D721Med (cell line): ENCODE data around the gene FOXE3.

Experiments used
- DNase-seq: peaks from one replicate; pipeline ENCODE4 v3.0.0; 2011; ENCODE audit warnings: low spot score; ENCODE audit not compliant: insufficient read length
- FAIRE-seq: peaks from 2 replicates; lab custom pipeline; 2011; peaks lifted over from hg19 to GRCh38; lab: Jason Lieb, UNC
- CTCF ChIP-seq: IDR thresholded peaks from 2 replicates; pipeline ENCODE4 v1.5.1; 2012; ENCODE audit warnings: mild to moderate bottlenecking, control low read depth; ENCODE audit not compliant: insufficient read depth; ENCODE audit errors: missing control alignments

Gene FOXE3

DNA sequence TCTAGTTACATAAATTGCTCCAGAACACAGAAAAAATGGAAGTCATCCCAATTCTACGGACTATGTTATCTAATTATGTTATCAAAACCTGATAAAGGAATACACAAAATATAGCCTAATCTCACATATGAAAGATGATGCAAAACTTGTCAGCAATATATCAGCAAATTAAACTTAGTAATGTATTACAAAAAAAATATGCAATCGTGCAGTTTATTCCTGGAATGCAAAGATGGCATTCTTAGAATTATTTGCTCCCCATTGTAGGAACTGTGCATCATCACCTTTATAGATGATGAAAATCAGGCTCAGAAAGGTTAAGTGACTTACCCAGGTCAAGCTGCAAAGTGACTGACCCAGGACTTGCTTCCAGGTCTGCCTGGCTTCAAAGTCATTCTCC, 7.8 kb downstream of the FOXE3 start:
- FAIRE-seq: no peak
- TF ChIP-seq CTCF: no peak

DNA sequence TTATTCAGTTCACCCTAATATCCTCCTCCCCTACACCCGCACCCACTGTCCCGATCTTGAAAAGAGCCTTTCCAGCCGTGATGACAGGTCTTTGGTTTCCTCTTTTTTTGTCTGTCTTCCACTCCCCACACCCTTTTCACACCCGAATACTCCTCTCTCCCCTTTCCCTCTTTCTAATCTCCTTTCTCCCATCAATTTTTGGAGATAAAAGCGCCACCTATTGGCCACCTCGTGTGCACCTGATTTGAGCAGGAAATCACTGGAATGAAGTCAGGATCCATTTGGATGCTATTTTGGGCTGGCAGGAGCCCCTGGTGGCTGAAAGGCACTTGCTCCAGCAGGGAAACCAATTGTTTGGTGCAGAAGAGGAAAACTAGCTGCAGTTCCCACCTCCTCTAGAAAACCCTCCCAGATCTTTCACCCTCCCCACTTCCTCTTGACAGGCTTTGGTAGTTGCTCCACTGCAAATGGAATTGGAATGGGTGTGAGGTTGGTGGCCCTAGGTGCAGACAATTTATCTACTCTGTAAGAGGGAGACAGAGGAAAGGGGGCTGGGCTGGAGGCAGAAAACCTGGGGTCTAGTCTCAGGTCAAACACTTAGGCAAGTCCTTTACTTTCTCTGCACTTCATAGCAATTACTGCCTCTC, 8.4 kb downstream of the FOXE3 start:
- FAIRE-seq (no peak), DNase-seq (no peak)
- TF ChIP-seq CTCF: peak; percentile 73

More for the DNA sequence above, 7.8 kb downstream of the FOXE3 start:
- DNase-seq: no peak

DNA sequence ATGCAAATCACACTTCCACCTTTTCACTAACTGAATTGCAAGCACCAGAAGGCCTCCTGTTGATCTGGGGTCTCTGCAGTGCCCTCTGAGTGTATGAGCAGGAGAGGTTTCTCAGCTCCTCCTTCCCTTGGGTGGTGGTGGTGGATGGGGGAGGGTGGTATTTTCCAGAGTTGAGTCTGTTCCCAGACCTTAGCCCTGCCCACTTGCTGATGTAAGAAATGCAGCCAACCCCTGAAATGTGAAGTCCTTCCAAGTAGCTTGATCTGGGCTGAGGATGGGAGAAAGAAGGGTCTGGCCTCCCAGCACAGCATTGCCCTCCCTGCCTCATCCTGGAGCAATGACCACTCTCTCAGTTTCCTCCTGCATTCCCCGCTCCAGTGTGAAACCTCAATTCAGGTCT, 15.4 kb downstream of the FOXE3 start:
- DNase-seq (no peak), FAIRE-seq (no peak)
- TF ChIP-seq CTCF: no peak

DNA sequence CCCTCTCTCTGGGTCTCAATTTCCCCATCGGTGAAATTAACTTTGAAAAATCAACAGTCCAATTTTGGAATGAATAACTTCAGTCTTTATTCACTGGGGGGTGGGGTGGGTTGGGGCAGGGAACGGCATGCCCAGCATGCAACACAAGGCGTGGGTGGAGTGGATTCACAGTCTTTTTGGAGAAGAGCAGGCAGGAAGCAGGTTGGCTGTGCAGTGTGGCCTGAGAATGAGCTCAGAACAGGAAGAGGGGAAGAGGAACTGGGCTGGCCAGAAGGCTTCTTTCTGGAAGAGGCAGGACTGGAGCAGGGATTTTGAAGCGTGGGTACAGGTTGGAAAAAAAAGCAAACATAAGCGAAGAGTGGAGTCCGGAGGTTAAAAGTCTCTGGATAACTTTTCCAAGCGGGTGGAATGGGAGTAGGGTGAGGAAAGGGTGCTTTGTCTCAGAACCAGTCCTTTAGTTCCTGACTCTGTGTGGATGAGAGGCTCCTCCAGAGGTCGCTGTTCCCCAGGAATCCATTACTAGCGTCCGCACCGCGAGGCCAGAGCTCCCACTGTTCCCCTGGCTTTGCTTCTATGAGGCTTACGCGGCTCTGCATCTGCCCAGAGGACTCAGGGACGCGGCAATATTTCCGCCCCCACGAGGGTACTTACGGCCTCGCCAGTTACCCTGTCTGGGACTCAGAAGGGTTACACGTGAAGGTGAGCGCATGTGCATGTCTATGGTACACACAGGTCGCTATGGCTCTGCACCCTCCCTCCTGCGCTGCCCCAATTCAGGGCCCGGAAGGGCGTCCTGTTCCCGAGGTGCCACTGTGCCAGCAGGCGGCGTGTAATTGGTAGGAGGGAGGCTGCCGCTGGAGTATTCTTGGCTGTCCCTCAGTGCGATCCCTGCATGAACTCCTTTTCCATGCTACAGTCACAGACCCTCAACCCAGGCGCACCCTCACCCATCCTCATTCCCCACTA, 16.3 kb downstream of the FOXE3 start:
- DNase-seq (peak; percentile 71), FAIRE-seq (no peak)
- TF ChIP-seq CTCF: peak; percentile 77

- no peak for TF ChIP-seq CTCF
- DNase-seq (no peak), FAIRE-seq (no peak)
Measured at GRCh38 chr1:47433037-47433421, 16.9 kb downstream of the FOXE3 start.

- no peak for TF ChIP-seq CTCF
- no peak for DNase-seq
- FAIRE-seq: no peak
Measured at GRCh38 chr1:47433477-47434050, 17.5 kb downstream of the FOXE3 start.
